ENCODE measurements around the gene QRFP. TPM values are rescaled to one million over a fixed set of nuclear protein-coding genes. Genes with fewer than 3 reads are reported as not detected.

The QRFP gene
- 0.64 TPM for total RNA-seq (2013)
- under 1 TPM; 0.18 to 0.60 (median 0.21) TPM for polyA plus RNA-seq
- polyA minus RNA-seq, result 0.80 and 0.83 TPM in 2 replicates
- 0 to 1.3 (median 0.21) reads per million in 11 experiments for total RNA-seq

- Histone ChIP-seq H3K36me3 (replicated peaks in 1 of 2; ENCODE audit: control insufficient read depth in 1 of 2, insufficient read depth in 2 of 2, low read length in 2 of 2) (no peaks in the 10 kb centered on the region), H3K4me1 (ENCODE audit: control insufficient read depth in 1 of 2, insufficient read depth in 2 of 2, low read length in 2 of 2) (peaks cover 17 to 18% of the 10 kb centered on the region in 2 donors), H2AFZ (ENCODE audit: insufficient read depth, low read depth, low read length, poor library complexity, severe bottlenecking) (no peak within 1 kb of the TSS), H3K9me3 (replicated peaks in 1 of 2; ENCODE audit: control insufficient read depth in 1 of 2, insufficient read depth in 1 of 2, low read length in 2 of 2) (no peaks in the 10 kb centered on the region), H3K79me2 (ENCODE audit: insufficient read depth, low read length) (no peaks in the 10 kb centered on the region), H3K4me2 (replicated peaks; ENCODE audit: extremely low read depth, low read length, poor library complexity, severe bottlenecking) (no peak within 1 kb of the TSS), H3K27ac (ENCODE audit: low read depth in 1 of 2, low read length in 2 of 2) (no peak within 1 kb of the TSS), H3K4me3 (replicated peaks in 1 of 3; ENCODE audit: low read depth in 2 of 3, low read length in 3 of 3) (no peak within 1 kb of the TSS), H4K20me1 (ENCODE audit: insufficient read depth, low read length) (no peaks in the 10 kb centered on the region), H3K27me3 (ENCODE audit: control insufficient read depth in 2 of 2, insufficient read depth in 2 of 2, low read length in 2 of 2) (no peaks in the 10 kb centered on the region), H3K9ac (ENCODE audit: insufficient read depth, low read length, poor library complexity, severe bottlenecking) (no peak within 1 kb of the TSS)
- H3K4me3 Mint-ChIP-seq, result no peak within 1 kb of the TSS
- no peak for TF ChIP-seq CTCF (IDR thresholded peaks at IDR 0.05)
- H3K9me3 Mint-ChIP-seq, result peaks cover 0 to 1% (median 0%) of the 10 kb centered on the region in 7 donors
- peaks cover 0 to 4% of the 10 kb centered on the region in 2 donors for H3K36me3 Mint-ChIP-seq
- intact Hi-C loops (cut with micrococcal nuclease), result no loop called here
- peaks cover 20% of the 10 kb centered on the region for H3K4me1 Mint-ChIP-seq
- DNase-seq, result no peak
- 96% methylated on average over 24 of the region's 27 CpGs for WGBS (ENCODE audit: insufficient coverage)
- peaks cover 3 to 8% (median 7%) of the 10 kb centered on the region in 3 donors for H3K27me3 Mint-ChIP-seq (ENCODE audit: low read depth in 3 of 3)
- H3K27ac Mint-ChIP-seq, result no peak within 1 kb of the TSS
Observed at GRCh38 chr9:130896233-130897014, at the start of gene QRFP. Gene QRFP, minus strand, starts transcription at chr9:130896812. Its CDS starts 2,974 bp downstream, at chr9:130893838.

- Histone ChIP-seq H3K4me3 (replicated peaks in 1 of 3; ENCODE audit: low read depth in 2 of 3, low read length in 3 of 3) (no peak overlapping the region), H3K27me3 (ENCODE audit: control insufficient read depth in 2 of 2, insufficient read depth in 2 of 2, low read length in 2 of 2) (peaks cover 7 to 21% of the 10 kb centered on the region in 2 donors), H3K79me2 (ENCODE audit: insufficient read depth, low read length) (no peaks in the 10 kb centered on the region), H2AFZ (ENCODE audit: insufficient read depth, low read depth, low read length, poor library complexity, severe bottlenecking) (no peak overlapping the region), H3K27ac (ENCODE audit: low read depth in 1 of 2, low read length in 2 of 2) (no peak overlapping the region), H3K4me2 (replicated peaks; ENCODE audit: extremely low read depth, low read length, poor library complexity, severe bottlenecking) (no peak overlapping the region), H3K36me3 (replicated peaks in 1 of 2; ENCODE audit: control insufficient read depth in 1 of 2, insufficient read depth in 2 of 2, low read length in 2 of 2) (no peaks in the 10 kb centered on the region), H3K9ac (ENCODE audit: insufficient read depth, low read length, poor library complexity, severe bottlenecking) (no peak overlapping the region), H3K9me3 (replicated peaks in 1 of 2; ENCODE audit: control insufficient read depth in 1 of 2, insufficient read depth in 1 of 2, low read length in 2 of 2) (peaks cover 5 to 8% of the 10 kb centered on the region in 2 donors), H3K4me1 (ENCODE audit: control insufficient read depth in 1 of 2, insufficient read depth in 2 of 2, low read length in 2 of 2) (no peaks in the 10 kb centered on the region), H4K20me1 (ENCODE audit: insufficient read depth, low read length) (no peaks in the 10 kb centered on the region)
- Mint-ChIP-seq H3K9me3 (peaks cover 0 to 9% (median 5%) of the 10 kb centered on the region in 7 donors), H3K36me3 (peaks cover 0 to 3% of the 10 kb centered on the region in 2 donors), H3K27me3 (ENCODE audit: low read depth in 3 of 3) (peaks cover 30 to 44% (median 36%) of the 10 kb centered on the region in 3 donors), H3K4me1 (peaks cover 6% of the 10 kb centered on the region), H3K4me3 (no peak overlapping the region), H3K27ac (no peak overlapping the region)
- intact Hi-C loops (cut with micrococcal nuclease), result loop anchor here (10.0 kb wide), 2 partner anchors 80 to 240 kb away; no protein-coding TSS in a partner anchor
- DNase-seq, result no peak
- WGBS (ENCODE audit: insufficient coverage), result 100% methylated on average over 1 of the region's 9 CpGs
- TF ChIP-seq CTCF (IDR thresholded peaks at IDR 0.05), result no peak
Observed at GRCh38 chr9:130945173-130945572, 48.6 kb upstream of the QRFP start.

All from CD14-positive monocyte (primary cell).